ENCODE measurements around the gene GATC.

Gene GATC

GRCh38 chr12:120445911-120446843, at the start of gene GATC, which contains the start of gene TRIAP1:
GATC (plus strand) TSS chr12:120446444; CDS start chr12:120446481, 37 bp downstream.
TRIAP1 (minus strand) TSS chr12:120446384; CDS start chr12:120446372, 12 bp downstream.
- in situ Hi-C loops (cut with MboI; ENCODE audit: low sequenced_read_pairs), result no loop called here

- in situ Hi-C loops (cut with MboI; ENCODE audit: low sequenced_read_pairs), result no loop called here
Observed at GRCh38 chr12:120397824-120398540, 48.3 kb upstream of the GATC start.

- in situ Hi-C loops (cut with MboI; ENCODE audit: low sequenced_read_pairs), result no loop called here
Observed at GRCh38 chr12:120399531-120399930, 46.7 kb upstream of the GATC start.

- in situ Hi-C loops (cut with MboI; ENCODE audit: low sequenced_read_pairs), result no loop called here
Observed at GRCh38 chr12:120402217-120402616, 44.0 kb upstream of the GATC start.

GRCh38 chr12:120403869-120404268, 42.4 kb upstream of the GATC start:
- in situ Hi-C loops (cut with MboI; ENCODE audit: low sequenced_read_pairs), result no loop called here

- in situ Hi-C loops (cut with MboI; ENCODE audit: low sequenced_read_pairs), result no loop called here
Observed at GRCh38 chr12:120404271-120404670, 42.0 kb upstream of the GATC start.

GRCh38 chr12:120406069-120406468, 40.2 kb upstream of the GATC start:
- in situ Hi-C loops (cut with MboI; ENCODE audit: low sequenced_read_pairs), result no loop called here

GRCh38 chr12:120406553-120406952, 39.7 kb upstream of the GATC start:
- in situ Hi-C loops (cut with MboI; ENCODE audit: low sequenced_read_pairs), result no loop called here

- in situ Hi-C loops (cut with MboI; ENCODE audit: low sequenced_read_pairs), result no loop called here
Observed at GRCh38 chr12:120408771-120409170, 37.5 kb upstream of the GATC start.

- in situ Hi-C loops (cut with MboI; ENCODE audit: low sequenced_read_pairs), result no loop called here
Observed at GRCh38 chr12:120412421-120412820, 33.8 kb upstream of the GATC start.

GRCh38 chr12:120413901-120414695, 32.1 kb upstream of the GATC start:
- in situ Hi-C loops (cut with MboI; ENCODE audit: low sequenced_read_pairs), result no loop called here

- in situ Hi-C loops (cut with MboI; ENCODE audit: low sequenced_read_pairs), result no loop called here
Observed at GRCh38 chr12:120416490-120417216, 29.6 kb upstream of the GATC start.

GRCh38 chr12:120417917-120418580, 28.2 kb upstream of the GATC start:
- in situ Hi-C loops (cut with MboI; ENCODE audit: low sequenced_read_pairs), result no loop called here

- in situ Hi-C loops (cut with MboI; ENCODE audit: low sequenced_read_pairs), result no loop called here
Observed at GRCh38 chr12:120421701-120422100, 24.5 kb upstream of the GATC start.

GRCh38 chr12:120422892-120423456, 23.3 kb upstream of the GATC start:
- in situ Hi-C loops (cut with MboI; ENCODE audit: low sequenced_read_pairs), result no loop called here

GRCh38 chr12:120425797-120426196, 20.4 kb upstream of the GATC start:
- in situ Hi-C loops (cut with MboI; ENCODE audit: low sequenced_read_pairs), result no loop called here

- in situ Hi-C loops (cut with MboI; ENCODE audit: low sequenced_read_pairs), result no loop called here
Observed at GRCh38 chr12:120428597-120429229, 17.5 kb upstream of the GATC start.

GRCh38 chr12:120429368-120429767, 16.9 kb upstream of the GATC start:
- in situ Hi-C loops (cut with MboI; ENCODE audit: low sequenced_read_pairs), result no loop called here
